AG08396 (cell line): ENCODE results near the gene FRMD4A.

Experiments
- DNase-seq: peaks from one replicate; pipeline ENCODE4 v3.0.0; 2012; ENCODE audit warnings: low spot score, mixed read lengths

Gene FRMD4A

GRCh38 chr10:14294347-14295059, 36.2 kb downstream of the FRMD4A start:
- no peak for DNase-seq

GRCh38 chr10:14293526-14293925, 37.2 kb downstream of the FRMD4A start:
- DNase-seq = no peak

GRCh38 chr10:14291296-14291695, 39.4 kb downstream of the FRMD4A start:
- no peak for DNase-seq

GRCh38 chr10:14285941-14286560, 44.7 kb downstream of the FRMD4A start:
- no peak for DNase-seq

DNA sequence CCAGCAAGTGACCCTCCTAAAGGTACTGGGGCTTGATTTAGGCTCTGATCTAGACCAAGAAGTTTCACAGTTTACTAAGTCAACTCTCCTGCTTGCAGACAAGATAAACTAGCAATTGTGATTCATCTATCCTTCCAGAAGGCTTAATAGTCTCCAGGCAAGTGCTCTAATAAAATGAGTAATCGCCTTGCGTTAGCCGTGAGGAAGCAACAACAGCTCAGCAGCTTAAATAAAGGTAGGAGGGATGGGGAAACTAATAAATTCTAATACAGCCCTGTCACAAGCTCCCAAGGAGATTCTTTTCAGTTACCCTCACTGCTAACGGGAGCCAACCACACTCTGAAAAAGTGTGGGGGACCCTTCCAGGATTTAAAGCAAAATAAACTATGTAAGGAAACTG, 48.4 kb downstream of the FRMD4A start:
- no peak for DNase-seq

- DNase-seq = no peak
Measured at GRCh38 chr10:14278533-14278932, 52.2 kb downstream of the FRMD4A start.

GRCh38 chr10:14276210-14276609, 54.5 kb downstream of the FRMD4A start:
- no peak for DNase-seq

DNA sequence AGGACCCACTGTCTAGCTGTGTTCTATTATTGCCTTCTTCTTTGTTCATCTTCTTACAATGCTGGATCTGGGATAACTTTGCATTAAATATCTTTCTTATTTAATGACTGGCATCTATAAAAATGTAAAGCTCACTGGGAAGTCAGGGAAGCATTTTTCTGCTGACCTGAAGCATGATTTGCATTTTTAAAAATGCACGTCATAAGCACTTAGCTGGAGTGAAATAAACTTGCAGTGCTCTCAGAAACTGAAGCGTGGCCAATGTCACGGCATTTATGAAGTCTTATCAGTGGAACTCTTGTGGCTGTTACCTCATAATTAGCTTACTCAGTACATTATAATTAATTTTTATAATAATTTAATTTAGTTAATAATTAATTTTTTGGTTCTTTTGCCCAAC, 59.1 kb downstream of the FRMD4A start:
- no peak for DNase-seq

DNA sequence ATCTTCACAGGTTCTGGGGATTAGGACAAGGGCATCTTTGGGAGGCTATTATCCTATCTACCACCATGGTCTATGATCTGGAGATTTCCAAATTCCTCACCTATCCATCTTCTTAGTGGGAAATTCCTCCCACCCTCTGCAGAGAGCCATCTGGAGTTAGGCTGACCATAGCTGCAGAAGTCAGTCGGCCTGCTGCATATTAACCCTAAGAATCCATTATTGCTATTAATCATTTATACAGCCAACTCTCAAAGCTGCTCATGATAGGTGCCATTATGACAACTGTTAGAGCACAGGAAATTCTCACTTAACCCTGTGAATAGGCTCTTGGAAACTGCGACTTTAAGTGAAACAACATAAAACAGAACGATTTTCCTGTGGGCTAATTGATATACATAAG, 60.4 kb downstream of the FRMD4A start:
- no peak for DNase-seq

DNA sequence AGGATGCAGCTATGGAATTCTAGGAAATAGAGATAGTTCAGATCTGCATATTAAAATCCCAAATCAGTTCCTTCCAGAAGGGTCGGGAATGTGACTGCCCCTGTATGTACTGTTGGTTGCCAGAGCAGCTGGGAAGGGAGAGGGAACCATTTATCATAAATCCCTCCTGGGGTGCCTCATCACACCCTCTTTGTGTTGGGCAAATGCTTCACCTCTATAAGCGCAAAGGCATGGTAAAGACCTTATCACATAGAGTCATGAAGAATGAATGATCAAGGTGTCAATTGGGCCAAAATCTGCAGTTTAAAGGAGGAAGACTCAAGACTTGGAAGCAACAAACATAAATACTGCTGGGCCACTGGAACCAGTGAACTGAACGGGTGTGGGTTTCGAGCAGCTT, 65.0 kb downstream of the FRMD4A start:
- DNase-seq = no peak

- DNase-seq = no peak
Measured at GRCh38 chr10:14262836-14263425, 67.8 kb downstream of the FRMD4A start.

DNA sequence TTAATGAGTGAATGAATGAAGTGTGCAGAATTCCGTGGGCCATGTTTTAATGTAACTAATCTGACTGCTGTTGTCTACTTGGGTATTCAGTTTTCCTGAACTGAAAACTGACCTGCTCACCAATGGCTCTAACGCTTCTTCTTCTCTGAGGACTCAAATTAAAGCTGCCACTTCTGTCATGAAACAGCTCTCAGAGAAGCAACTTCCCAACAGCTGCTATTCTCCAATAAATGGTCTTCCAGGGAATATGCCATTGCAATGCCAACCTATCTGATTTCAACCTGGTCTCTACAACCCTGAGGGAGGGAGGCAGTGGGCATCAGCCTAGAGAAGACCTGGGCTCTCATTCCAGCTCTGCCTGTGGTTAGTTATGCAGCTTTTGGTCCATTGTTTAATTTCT, 69.4 kb downstream of the FRMD4A start:
- DNase-seq = no peak

DNA sequence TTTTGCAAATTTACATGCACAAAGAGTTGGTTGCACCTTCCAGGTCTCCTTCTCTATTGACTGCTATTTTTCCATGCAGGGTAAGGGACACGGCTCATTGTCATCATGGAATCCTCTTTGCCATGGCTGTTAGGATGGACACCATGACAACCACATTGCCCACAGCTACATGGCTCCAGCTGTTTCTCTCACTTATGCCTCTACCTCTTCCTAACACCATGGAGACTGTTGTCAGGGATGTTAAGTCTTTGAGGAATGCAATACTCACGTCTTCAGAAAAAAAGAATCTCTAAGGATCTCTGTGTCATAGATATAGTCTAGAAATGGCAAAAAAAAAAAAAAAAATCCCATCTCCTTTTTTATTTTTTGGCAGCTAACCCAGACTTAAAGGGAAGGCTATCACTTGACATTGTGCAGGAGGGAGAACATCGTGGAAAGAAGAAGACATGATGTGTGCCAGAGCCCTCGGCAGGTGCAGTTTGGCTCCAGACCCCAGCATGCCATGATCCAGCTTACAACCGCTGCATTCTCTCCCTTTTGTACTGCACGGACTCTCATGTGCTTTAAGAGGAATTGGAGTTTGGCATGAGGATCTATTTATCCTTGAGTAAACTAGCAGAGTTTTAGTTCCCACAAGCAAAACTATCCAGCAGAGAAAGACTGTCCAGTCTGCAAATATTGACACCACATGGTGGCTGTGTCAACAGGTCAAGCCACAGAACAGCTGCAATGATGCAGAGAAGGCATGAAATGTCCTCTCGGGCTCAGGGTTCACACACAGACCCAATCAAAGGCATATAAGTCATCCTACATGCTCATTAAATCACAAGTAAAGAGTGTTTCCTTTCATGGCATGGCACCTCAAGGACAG, 70.8 kb downstream of the FRMD4A start:
- peak; percentile 12 for DNase-seq

- DNase-seq = no peak
Measured at GRCh38 chr10:14254368-14254767, 76.4 kb downstream of the FRMD4A start.

DNA sequence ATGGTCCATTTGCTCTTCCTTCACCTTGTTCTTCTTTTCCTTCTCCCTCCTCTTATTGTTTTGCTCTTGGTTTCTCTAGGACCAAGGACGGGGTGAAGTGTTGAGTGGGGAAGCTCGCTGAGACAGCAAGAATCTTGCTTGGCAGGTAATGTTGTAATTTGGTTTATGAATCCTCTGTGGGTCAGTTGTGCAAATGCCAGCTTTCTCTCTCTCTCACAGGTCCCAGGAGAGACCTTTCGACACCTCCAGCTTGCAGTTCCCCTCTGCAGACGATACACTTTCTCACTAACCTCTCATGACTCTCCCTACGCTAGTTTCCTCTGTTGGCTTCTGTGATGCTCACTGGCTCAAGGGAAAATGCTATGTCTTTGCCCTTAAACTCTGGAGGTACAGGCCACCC, 77.0 kb downstream of the FRMD4A start:
- DNase-seq = no peak

- no peak for DNase-seq
Measured at GRCh38 chr10:14253079-14253478, 77.6 kb downstream of the FRMD4A start.

DNA sequence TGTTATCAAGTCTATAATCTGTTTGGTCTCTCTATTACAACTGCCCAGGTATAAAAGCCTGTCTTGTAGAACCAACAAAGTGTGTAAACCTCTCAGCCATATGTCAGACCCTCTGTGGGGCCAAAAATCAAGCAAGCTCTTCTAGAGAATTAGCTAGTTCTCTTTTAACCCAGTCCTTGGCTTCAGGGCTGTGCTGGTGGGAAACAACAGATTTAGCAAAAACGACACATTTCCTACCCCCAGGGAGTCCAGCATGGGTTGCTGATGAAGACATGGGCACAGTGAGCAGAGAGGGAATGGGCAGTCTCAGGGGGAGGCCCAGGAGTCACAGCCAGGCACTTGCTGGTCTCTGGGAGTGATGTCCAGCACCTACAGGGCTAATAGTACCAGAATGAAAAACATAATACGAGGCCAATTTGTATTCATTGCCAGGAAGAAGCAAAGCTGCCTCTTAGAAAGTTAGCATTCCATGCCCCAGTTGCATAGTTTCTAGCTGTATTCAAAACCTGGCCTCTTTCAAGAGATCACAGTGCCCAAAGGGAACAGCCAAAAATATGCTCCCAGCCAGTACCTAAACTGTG, 80.1 kb downstream of the FRMD4A start:
- DNase-seq = no peak

DNA sequence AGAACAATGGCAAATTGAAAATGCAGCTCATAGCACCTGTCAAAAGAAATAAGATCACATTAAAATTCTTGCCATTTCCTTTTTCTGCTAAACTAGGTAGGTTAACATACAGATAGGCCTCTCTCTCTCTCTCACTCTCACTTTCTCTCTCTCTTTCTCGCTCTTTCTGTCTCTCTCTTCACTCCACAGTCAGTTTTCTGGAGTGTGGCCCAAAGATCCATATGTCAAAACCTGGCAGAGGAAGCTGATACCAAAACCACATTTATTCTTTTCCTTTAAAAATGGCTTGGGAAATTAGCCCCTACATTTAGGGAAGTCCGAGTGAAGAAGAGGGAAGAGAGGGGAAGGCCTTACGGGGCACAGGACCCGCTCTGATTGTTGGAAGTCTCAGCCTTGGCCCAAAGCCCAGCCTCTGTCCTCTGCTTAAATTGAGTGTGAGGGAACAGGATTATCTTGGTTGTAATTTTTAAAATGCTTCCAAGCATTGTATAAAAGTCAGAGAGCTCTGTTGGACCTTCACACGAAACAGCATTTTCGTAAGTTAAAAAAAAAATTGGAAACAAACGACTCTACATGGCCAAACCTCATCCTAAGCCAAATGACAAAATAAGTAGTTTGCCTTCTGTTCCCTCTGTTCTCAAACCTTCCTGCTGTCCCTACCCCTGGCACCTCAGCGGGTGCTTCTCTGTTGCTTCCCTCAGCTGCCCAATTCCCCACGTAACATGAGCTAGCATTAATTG, 83.2 kb downstream of the FRMD4A start:
- no peak for DNase-seq

- DNase-seq = no peak
Measured at GRCh38 chr10:14244801-14245211, 85.9 kb downstream of the FRMD4A start.

DNA sequence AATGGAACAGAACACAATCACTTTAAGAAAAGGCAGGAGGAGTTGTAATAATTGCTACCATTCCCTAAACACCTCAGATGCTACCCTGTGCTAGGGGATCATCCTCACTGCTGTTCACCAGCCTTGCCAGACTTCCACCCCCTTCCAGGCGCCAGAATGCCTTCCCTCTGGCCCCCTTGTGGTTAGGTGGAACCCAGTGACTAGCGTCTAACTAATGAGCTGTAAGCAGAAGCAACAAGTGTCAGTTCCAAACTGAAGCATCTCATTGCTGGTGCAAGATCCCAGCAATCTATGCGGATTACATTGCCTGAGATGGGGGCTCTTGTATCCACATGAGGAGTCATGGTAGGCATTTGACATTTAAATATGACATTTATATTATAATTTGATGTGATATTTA, 86.6 kb downstream of the FRMD4A start:
- no peak for DNase-seq

DNA sequence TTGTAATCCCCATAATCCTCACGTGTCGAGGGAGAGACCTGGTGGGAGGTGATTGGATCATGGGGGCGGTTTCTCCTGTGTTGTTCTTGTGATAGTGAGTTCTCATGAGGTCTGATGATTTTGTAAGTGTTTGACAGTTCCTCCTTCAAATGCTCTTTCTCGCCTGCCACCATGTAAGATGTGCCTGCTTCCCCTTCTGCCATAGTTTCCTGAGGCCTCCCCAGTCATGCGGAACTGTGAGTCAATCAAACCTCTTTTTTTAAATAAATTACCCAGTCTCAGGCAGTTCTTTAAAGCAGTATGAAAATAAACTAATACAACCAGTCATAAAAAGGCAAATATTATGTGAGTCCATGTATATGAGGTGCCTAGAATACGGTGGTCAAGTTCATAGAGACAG, 87.5 kb downstream of the FRMD4A start:
- DNase-seq = no peak

DNA sequence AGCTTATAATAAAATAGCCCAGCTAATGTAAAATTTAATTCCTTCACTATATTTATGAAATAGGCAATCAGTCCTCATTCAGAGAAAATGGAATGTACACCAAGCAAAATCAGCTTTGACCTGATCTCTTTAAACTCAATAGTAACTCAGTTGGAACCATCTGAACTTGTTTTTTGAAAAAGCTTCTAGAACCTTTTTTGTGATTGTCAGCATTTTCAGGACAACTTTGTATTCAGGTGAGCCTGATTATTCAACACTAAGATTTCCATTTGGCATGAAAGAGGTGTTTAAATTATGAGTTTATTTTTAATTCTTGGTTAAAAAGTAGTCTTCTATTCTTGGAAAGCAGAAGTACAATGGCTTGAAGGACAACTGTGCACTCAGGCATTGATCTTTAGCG, 89.5 kb downstream of the FRMD4A start:
- no peak for DNase-seq
